Stimulated activated CD4-positive, alpha-beta T cell treated with anti-CD3 and anti-CD28 coated beads, Interleukin-15, amount 100 ng/mL, for 1 hour (primary cell): ENCODE data around the gene TNNI2.
"Not testable (repeated sequence)": the region's sequence is repeated elsewhere in the genome, so short reads cannot be mapped to it uniquely, and the experiment has no call there.

ENCODE experiments used
- DNase-seq, 2 donors: peaks; one replicate each; pipeline ENCODE4 v3.0.0-alpha.2; 2020; ENCODE audit warnings: low read depth in 1 of 2, low spot score in 1 of 2

TNNI2 gene

GRCh38 chr11:1883346-1884302 is 44.8 kb downstream of the TNNI2 start:
- DNase-seq = no peak

DNA sequence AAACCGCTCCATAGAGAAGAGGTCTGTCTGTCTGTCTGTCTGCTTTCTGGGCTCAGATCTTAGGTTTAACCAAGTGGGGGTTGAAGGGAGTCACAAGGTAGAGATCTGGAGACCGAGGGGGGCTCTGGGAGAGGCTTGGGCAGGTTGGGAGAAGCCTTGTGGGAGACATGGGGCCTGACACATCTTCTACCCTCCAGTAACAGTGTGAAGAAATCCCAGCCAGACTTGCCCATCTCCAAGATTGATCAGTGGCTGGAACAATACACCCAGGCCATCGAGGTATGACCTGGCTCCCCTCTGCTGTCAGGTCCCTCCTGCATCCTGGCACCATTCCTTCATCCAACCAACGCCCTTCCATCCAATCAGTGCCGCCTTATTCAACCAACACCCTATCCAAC is 45.5 kb downstream of the TNNI2 start:
- DNase-seq = no peak

- not testable (repeated sequence) for DNase-seq
Observed at GRCh38 chr11:1886551-1886950, 47.8 kb downstream of the TNNI2 start.

- DNase-seq = no peak
Observed at GRCh38 chr11:1887451-1888346, 48.9 kb downstream of the TNNI2 start.

GRCh38 chr11:1888347-1888753 is 49.6 kb downstream of the TNNI2 start:
- DNase-seq = no peak

DNA sequence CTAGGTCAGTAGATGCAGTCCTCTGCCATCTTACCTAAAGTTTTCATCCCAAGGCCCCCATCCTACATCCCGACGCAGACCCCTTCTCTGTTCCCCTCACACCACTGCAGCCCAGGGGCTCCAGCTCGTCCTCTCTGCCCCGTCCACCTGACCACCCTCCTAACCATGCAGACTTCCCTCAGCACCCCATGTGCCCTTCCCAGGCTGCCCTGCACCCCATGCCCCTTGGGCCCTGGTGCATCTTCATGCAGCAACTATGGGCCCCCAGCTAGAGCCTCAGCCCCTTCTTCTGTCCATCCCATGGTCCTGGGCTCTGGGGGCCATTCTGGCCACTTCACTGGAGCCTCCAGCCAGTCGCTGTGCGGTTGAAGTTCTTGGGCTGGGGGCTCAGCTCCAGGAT is 50.0 kb downstream of the TNNI2 start:
- DNase-seq = no peak

DNA sequence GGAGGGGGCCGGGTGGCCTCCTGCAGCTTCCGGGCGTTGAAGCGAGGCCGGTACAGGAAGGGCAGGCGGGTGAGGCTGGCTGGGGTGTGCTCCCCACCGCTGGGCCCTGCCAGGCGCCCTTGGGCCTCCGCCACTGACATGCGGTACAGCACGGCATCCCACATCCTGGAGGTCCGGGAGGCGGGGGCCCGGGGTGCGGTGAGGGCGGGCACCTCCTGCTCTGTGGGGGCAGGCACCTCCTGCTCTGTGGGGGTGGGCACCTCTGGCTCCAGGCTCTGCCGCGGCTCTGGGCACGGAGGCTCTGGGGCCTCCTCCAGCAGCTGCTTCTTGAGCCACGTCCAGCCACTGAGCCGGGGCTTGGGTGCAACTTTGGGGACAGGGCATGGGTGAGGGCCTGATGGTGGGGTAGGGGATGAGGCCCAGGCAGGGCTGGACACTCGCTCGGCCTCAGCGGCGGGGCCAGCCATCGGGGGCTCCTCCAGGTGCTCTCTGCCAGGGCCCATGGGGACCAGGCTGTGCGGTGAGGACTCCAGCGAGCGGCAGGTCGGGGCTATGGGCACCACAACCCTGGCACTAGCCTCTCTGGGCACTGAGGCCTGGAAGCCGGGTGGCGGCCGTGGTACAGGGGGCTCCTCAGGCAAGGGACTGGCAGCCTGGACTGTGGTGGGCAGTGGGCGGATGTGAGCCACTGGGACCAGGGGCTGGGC is 50.6 kb downstream of the TNNI2 start:
- peak; percentile 45 to 46 for DNase-seq

DNA sequence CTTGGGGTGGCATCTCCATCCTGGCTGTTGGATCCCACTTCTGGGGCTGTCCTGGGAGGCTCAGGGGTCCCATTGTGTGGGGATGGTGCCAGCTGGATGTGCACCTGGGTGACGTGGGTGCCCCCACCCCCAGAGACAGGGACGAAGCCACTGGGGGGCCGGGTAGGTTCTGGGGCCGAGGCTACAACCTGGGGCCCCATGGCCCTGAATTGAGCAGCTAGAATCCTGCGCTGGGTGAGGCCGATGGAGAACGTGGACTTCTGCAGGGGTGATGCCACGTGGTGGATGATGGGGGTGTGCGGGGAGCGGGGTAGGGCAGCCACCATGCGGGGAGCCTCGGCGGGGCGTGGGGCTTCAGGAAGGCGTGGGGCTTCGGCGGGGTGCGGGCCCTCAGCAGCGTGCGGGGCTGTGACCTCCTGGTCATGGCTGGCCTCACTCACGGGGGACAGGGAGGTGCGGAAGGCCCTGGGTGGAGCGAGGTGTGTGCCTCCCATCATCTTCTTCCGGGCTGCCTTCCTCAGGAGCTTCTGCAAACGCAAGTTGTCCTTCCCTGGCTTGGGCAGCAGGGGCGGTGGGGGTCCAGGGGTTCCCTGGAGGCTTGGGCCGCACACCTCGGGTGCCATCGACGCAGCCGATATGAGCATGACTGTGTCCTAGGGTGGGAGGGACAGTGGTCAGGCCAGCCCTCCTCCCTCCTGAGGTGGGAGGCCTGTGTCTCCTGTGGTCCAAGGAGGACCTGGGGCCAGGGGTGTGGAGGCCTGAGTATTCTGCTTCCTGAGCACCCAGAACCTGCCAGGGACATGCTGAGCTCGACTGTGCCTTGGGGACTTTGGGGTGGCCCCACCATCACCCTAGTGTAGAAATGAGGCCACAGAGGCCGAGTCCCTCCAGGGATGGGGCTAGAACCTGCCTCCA is 51.4 kb downstream of the TNNI2 start:
- DNase-seq = no peak
